GM19452 (cell line): Measurements from ENCODE around the gene CCDC51.

Source experiments
- ATAC-seq: cut with Tn5 transposase; IDR thresholded peaks from one replicate; pipeline ENCODE4 v1.9.1; 2021; ENCODE audit not compliant: unreplicated experiment

Gene CCDC51

GRCh38 chr3:48422272-48422671 lies 17.6 kb downstream of the CCDC51 start:
- ATAC-seq: no peak

- ATAC-seq: no peak
Measured at GRCh38 chr3:48420561-48420960, 19.4 kb downstream of the CCDC51 start.

- no peak for ATAC-seq
Measured at GRCh38 chr3:48419597-48419996, 20.3 kb downstream of the CCDC51 start.

GRCh38 chr3:48419149-48419548 lies 20.8 kb downstream of the CCDC51 start:
- no peak for ATAC-seq

GRCh38 chr3:48418651-48419050 lies 21.3 kb downstream of the CCDC51 start:
- no peak for ATAC-seq

- no peak for ATAC-seq
Measured at GRCh38 chr3:48418140-48418539, 21.8 kb downstream of the CCDC51 start.

GRCh38 chr3:48417529-48418108 lies 22.3 kb downstream of the CCDC51 start:
- ATAC-seq: no peak

GRCh38 chr3:48416546-48416945 lies 23.4 kb downstream of the CCDC51 start:
- no peak for ATAC-seq

GRCh38 chr3:48416091-48416505 lies 23.8 kb downstream of the CCDC51 start:
- ATAC-seq: no peak

- ATAC-seq: no peak
Measured at GRCh38 chr3:48415251-48415953, 24.5 kb downstream of the CCDC51 start.

GRCh38 chr3:48414376-48415250 lies 25.3 kb downstream of the CCDC51 start:
- ATAC-seq: no peak

GRCh38 chr3:48413611-48414010 lies 26.3 kb downstream of the CCDC51 start:
- no peak for ATAC-seq

GRCh38 chr3:48413086-48413485 lies 26.8 kb downstream of the CCDC51 start:
- no peak for ATAC-seq

- ATAC-seq: no peak
Measured at GRCh38 chr3:48412375-48413001, 27.4 kb downstream of the CCDC51 start.

GRCh38 chr3:48411606-48412374 lies 28.1 kb downstream of the CCDC51 start:
- ATAC-seq: no peak

GRCh38 chr3:48411041-48411588 lies 28.8 kb downstream of the CCDC51 start:
- no peak for ATAC-seq

- no peak for ATAC-seq
Measured at GRCh38 chr3:48410205-48411040, 29.5 kb downstream of the CCDC51 start.

GRCh38 chr3:48409291-48410201 lies 30.4 kb downstream of the CCDC51 start:
- ATAC-seq: no peak
